Heart left ventricle (tissue), 16 donors: ENCODE results near the gene SLBP. TPM values are rescaled to one million over a fixed set of nuclear protein-coding genes. Genes with fewer than 3 reads are reported as not detected.

Source experiments
- ATAC-seq, 4 donors: fragments of 200-7000 bp; cut with Tn5 transposase; one replicate each; pipeline ENCODE4 v1.9.1; 2020 to 2022; ENCODE audit warnings: moderate library complexity in 4 of 4, mild to moderate bottlenecking in 3 of 4, moderate number of reproducible peaks in 1 of 4
- DNase-seq, 5 donors: peaks; one replicate each; pipeline ENCODE4 v3.0.0-alpha.2; 2020
- H3K27ac ChIP-seq, 12 donors: fragments of 200-600 bp; sonication (generic) in 4 of 12; one replicate each; pipeline versions ENCODE4 v1.5.0 to v1.8.0; 2016 to 2022; ENCODE audit warnings: mild to moderate bottlenecking in 2 of 12
- H3K27me3 ChIP-seq, 9 donors: fragments of 200-600 bp; sonication (generic) in 2 of 9; one replicate each; pipeline versions ENCODE4 v1.5.1 to v1.8.0; 2016 to 2022; ENCODE audit warnings: mild to moderate bottlenecking in 3 of 9
- H3K36me3 ChIP-seq, 9 donors: fragments of 200-600 bp; sonication (generic) in 2 of 9; one replicate each; pipeline versions ENCODE4 v1.5.0 to v1.8.0; 2018 to 2022; ENCODE audit warnings: mild to moderate bottlenecking in 2 of 9
- H3K4me1 ChIP-seq, 12 donors: fragments of 200-600 bp; sonication (generic) in 4 of 12; one replicate each; pipeline versions ENCODE4 v1.5.0 to v1.8.0; 2016 to 2022; ENCODE audit warnings: mild to moderate bottlenecking in 3 of 12
- H3K4me3 ChIP-seq, 12 donors: fragments of 200-600 bp; sonication (generic) in 4 of 12; one replicate each; pipeline versions ENCODE4 v1.5.0 to v1.8.0; 2017 to 2022; ENCODE audit warnings: mild to moderate bottlenecking in 9 of 12, moderate library complexity in 4 of 12
- H3K9me3 ChIP-seq, 12 donors: fragments of 200-600 bp; sonication (generic) in 4 of 12; one replicate each; pipeline versions ENCODE4 v1.5.0 to v1.8.0; 2016 to 2022; ENCODE audit warnings: mild to moderate bottlenecking in 1 of 12
- CTCF ChIP-seq, 12 donors: fragments of 200-600 bp; sonication (generic) in 4 of 12; IDR thresholded peaks; one replicate each; pipeline versions ENCODE4 v1.5.0 to v1.8.0; 2018 to 2022; ENCODE audit warnings: antibody characterized with exemption in 12 of 12, mild to moderate bottlenecking in 5 of 12
- POLR2A ChIP-seq, 2 donors: fragments of 450-650 bp; IDR thresholded peaks; one replicate each; pipeline ENCODE4 v1.6.1; 2017; ENCODE audit warnings: antibody characterized with exemption in 2 of 2, mild to moderate bottlenecking in 2 of 2, moderate library complexity in 2 of 2
- WGBS, 4 donors: extraction: QIAGEN DNeasy Blood & Tissue Kit in 2 of 4; methylation state at CpG; one replicate each; pipeline versions ENCODE4 v1.1.5 to v1.1.7; 2013 to 2018; 5-methylcytosine and 5-hydroxymethylcytosine counted together
- intact Hi-C, 10 donors: fragments of 100-400 bp; cut with DNase I; formaldehyde crosslinking; loops; one replicate each; pipeline versions ENCODE4 v1.11.1 to v1.14.2; 2022
- polyA plus RNA-seq, 2 donors: library from polyadenylated mRNA; stranded (reverse); fragments of 200-250 nt; gene quantifications; one replicate each; pipeline ENCODE4 v1.2.3, GENCODE V29; 2013
- total RNA-seq, 9 donors: library from RNA; depleted of rRNA in 2 of 9; stranded (reverse); fragments of >200 nt in 2 of 9; fragmentation: NEBNext Ultra II Directional in 3 of 9; extraction: Animal tissue kit (Norgen Biotek cat#: 25700) in 3 of 9; gene quantifications; one replicate each; pipeline versions ENCODE4 v1.1.0 to v1.2.4, GENCODE V29; 2016 to 2023
- donor health status: ischemic (EF 13 %, LVEDD 7.1; RV severe dilation, severe dysfunction).
- donor health status: healthy with polysubstance abuse.
- donor health status: DM: no; HTN: yes; CAD: no.
- donor health status: DM: no; HTN: no; CAD: no.
- donor health status: ischemic (EF 25% LVEDD 6.9; RV normal size, moderate dysfunction).
- donor health status: ischemic (EF 25% LVEDD 5.7; RV mildly dilated, moderate dysfunction).
- donor health status: healthy.
- donor health status: DM: yes; HTN: yes; CAD: no.
- donor health status: ischemic (EF 35%, LVEDD 5.7; RV mildly dilated, moderate dysfunction).
- donor health status: nonischemic (EF 11% LVEDD 7.7; RV severe dilation, severe dysfunction).
- donor health status: DM: yes; HTN: yes; CAD: no.
- donor health status: PGD.
- donor health status: ischemic (EF 29% LVEDD 5.4; RV normal size, mild dysfunction).
- donor health status: nonischemic (EF 23%, LVEDD 6.1; RV moderate dilation, normal function).

The SLBP gene
- total and polyA plus RNA-seq, 11 donors = 7.2 to 27.7 (median 11.7) TPM

- Histone ChIP-seq H3K4me1 (peaks cover 4 to 42% (median 22%) of the 10 kb centered on the region in 12 donors), H3K4me3 (no peak overlapping the region), H3K36me3 (peaks cover 0 to 77% (median 42%) of the 10 kb centered on the region in 9 donors), H3K27ac (no peak overlapping the region), H3K9me3 (no peaks in the 10 kb centered on the region), H3K27me3 (no peaks in the 10 kb centered on the region)
- no peak for ATAC-seq
- 96 to 97% (median 97%) methylated on average over 9 to 10 of the region's 10 CpGs for WGBS, 4 donors
- intact Hi-C loops = no loop called here
- no peak for DNase-seq
- no peak for TF ChIP-seq POLR2A (IDR thresholded peaks at IDR 0.05)
- TF ChIP-seq CTCF (IDR thresholded peaks at IDR 0.05) = no peak
Measured at GRCh38 chr4:1731180-1731579, 19.1 kb upstream of the SLBP start.

GRCh38 chr4:1730532-1731135, 18.5 kb upstream of the SLBP start:
- 85 to 95% (median 93%) methylated on average over 12 to 16 of the region's 16 CpGs for WGBS, 4 donors
- intact Hi-C loops = no loop called here
- TF ChIP-seq POLR2A (IDR thresholded peaks at IDR 0.05) = no peak
- no peak for TF ChIP-seq CTCF (IDR thresholded peaks at IDR 0.05)
- H3K4me1 ChIP-seq = peaks cover 4 to 48% (median 23%) of the 10 kb centered on the region in 12 donors
- H3K9me3 ChIP-seq = no peaks in the 10 kb centered on the region
- DNase-seq = no peak
- no peak overlapping the region for H3K4me3 ChIP-seq
- H3K36me3 ChIP-seq = peaks cover 0 to 76% (median 40%) of the 10 kb centered on the region in 9 donors
- H3K27ac ChIP-seq = no peak overlapping the region
- no peak for ATAC-seq
- H3K27me3 ChIP-seq = no peaks in the 10 kb centered on the region

- no peak for ATAC-seq
- Histone ChIP-seq H3K9me3 (no peaks in the 10 kb centered on the region), H3K4me3 (peak overlapping the region in 10 of 12 donors; percentile 8 to 49 (median 40)), H3K27ac (peak overlapping the region; percentile 5 to 87 (median 79)), H3K36me3 (peaks cover 0 to 71% (median 32%) of the 10 kb centered on the region in 9 donors), H3K27me3 (no peaks in the 10 kb centered on the region), H3K4me1 (peaks cover 4 to 66% (median 23%) of the 10 kb centered on the region in 12 donors)
- WGBS, 4 donors = 75 to 79% (median 78%) methylated on average over 27 to 31 of the region's 31 CpGs
- DNase-seq = peak in 3 of 5 donors; percentile 24 to 55 (median 35)
- intact Hi-C loops = loop anchor here in 7 of 10 donors (2.0 to 10.0 kb wide), 3 partner anchors 34 to 374 kb away; no protein-coding TSS in a partner anchor
- no peak for TF ChIP-seq POLR2A (IDR thresholded peaks at IDR 0.05)
- TF ChIP-seq CTCF (IDR thresholded peaks at IDR 0.05) = no peak
Measured at GRCh38 chr4:1728061-1728980, 16.2 kb upstream of the SLBP start.
